Neuronal stem cell (in vitro differentiated cells): Measurements from ENCODE around the gene FXN.

Source experiments
- DNase-seq: peaks from one replicate; pipeline ENCODE4 v3.0.0-alpha.2; 2013; ENCODE audit warnings: low spot score
- H2AFZ ChIP-seq: one replicate; pipeline ENCODE4 v1.6.1; 2013; ENCODE audit warnings: mild to moderate bottlenecking, low read length, inconsistent platforms
- H2AK5ac ChIP-seq: 2 replicates; pipeline ENCODE4 v1.6.1; 2013; ENCODE audit warnings: low read depth, mild to moderate bottlenecking, inconsistent platforms, low read length, moderate library complexity, mixed read lengths
- H2BK120ac ChIP-seq: 2 replicates; pipeline ENCODE4 v1.6.1; 2013; ENCODE audit warnings: low read depth, mild to moderate bottlenecking, inconsistent platforms, low read length, moderate library complexity, mixed read lengths
- H2BK12ac ChIP-seq: one replicate; pipeline ENCODE4 v1.6.1; 2013; ENCODE audit warnings: low read length, inconsistent platforms
- H2BK15ac ChIP-seq: 2 replicates; pipeline ENCODE4 v1.6.1; 2013; ENCODE audit warnings: mild to moderate bottlenecking, low read length, inconsistent platforms, mixed read lengths
- H2BK5ac ChIP-seq: one replicate; pipeline ENCODE4 v1.6.1; 2013; ENCODE audit warnings: inconsistent platforms, mild to moderate bottlenecking, low read length, moderate library complexity
- H3K14ac ChIP-seq: one replicate; pipeline ENCODE4 v1.6.1; 2013; ENCODE audit warnings: low read length, inconsistent platforms
- H3K18ac ChIP-seq: 2 replicates; pipeline ENCODE4 v1.6.1; 2013; ENCODE audit warnings: low read length, inconsistent platforms
- H3K23ac ChIP-seq: 2 replicates; pipeline ENCODE4 v1.6.1; 2013; ENCODE audit warnings: low read depth, mild to moderate bottlenecking, mixed read lengths, low read length, inconsistent platforms; ENCODE audit not compliant: poor library complexity
- H3K27ac ChIP-seq: replicated peaks from 3 replicates; pipeline ENCODE4 v1.5.1; 2013; ENCODE audit warnings: low read length, inconsistent platforms
- H3K27me3 ChIP-seq, 3 experiments: 2 replicates each; pipeline ENCODE4 v1.6.1; 2013; ENCODE audit warnings: low read length in 3 of 3, mild to moderate bottlenecking in 2 of 3, inconsistent platforms in 1 of 3, low read depth in 1 of 3, mixed read lengths in 1 of 3, moderate library complexity in 1 of 3; ENCODE audit not compliant: control insufficient read depth in 3 of 3, insufficient read depth in 3 of 3
- H3K36me3 ChIP-seq, 2 donors: replicated peaks in 1 of 2; 2 replicates each; pipeline ENCODE4 v1.6.1; 2013; ENCODE audit warnings: low read length in 2 of 2; ENCODE audit not compliant: control insufficient read depth in 2 of 2, insufficient read depth in 2 of 2
- H3K4ac ChIP-seq: 2 replicates; pipeline ENCODE4 v1.6.1; 2013; ENCODE audit warnings: inconsistent platforms, mild to moderate bottlenecking, low read length, moderate library complexity
- H3K4me1 ChIP-seq, 2 donors: 1 replicate in 1 of 2; 2 replicates in 1 of 2; pipeline ENCODE4 v1.6.1; 2013; ENCODE audit warnings: low read length in 2 of 2, low read depth in 1 of 2; ENCODE audit not compliant: control insufficient read depth in 2 of 2, insufficient read depth in 1 of 2
- H3K4me2 ChIP-seq: one replicate; pipeline ENCODE4 v1.6.1; 2013; ENCODE audit warnings: mild to moderate bottlenecking, low read length, inconsistent platforms; ENCODE audit not compliant: insufficient read depth, poor library complexity, severe bottlenecking
- H3K4me3 ChIP-seq, 2 donors: 2 replicates each; pipeline ENCODE4 v1.5.1; 2013; ENCODE audit warnings: low read length in 2 of 2, mild to moderate bottlenecking in 2 of 2, inconsistent platforms in 1 of 2, moderate library complexity in 1 of 2
- H3K79me1 ChIP-seq: one replicate; pipeline ENCODE4 v1.6.1; 2013; ENCODE audit warnings: low read depth, mild to moderate bottlenecking, inconsistent platforms, low read length, moderate library complexity
- H3K9ac ChIP-seq: one replicate; pipeline ENCODE4 v1.6.1; 2013; ENCODE audit warnings: mild to moderate bottlenecking, low read depth, low read length, inconsistent platforms; ENCODE audit not compliant: poor library complexity
- H3K9me3 ChIP-seq, 2 donors: replicated peaks in 1 of 2; 2 replicates each; pipeline versions ENCODE3 to v1.6.1; 2013; ENCODE audit warnings: low read length in 2 of 2, mild to moderate bottlenecking in 2 of 2, inconsistent platforms in 1 of 2, low read depth in 1 of 2, mixed read lengths in 1 of 2, moderate library complexity in 1 of 2; ENCODE audit not compliant: control insufficient read depth in 2 of 2, insufficient read depth in 1 of 2
- H4K8ac ChIP-seq: one replicate; pipeline ENCODE4 v1.6.1; 2013; ENCODE audit warnings: low read depth, mild to moderate bottlenecking, inconsistent platforms, low read length, moderate library complexity
- H4K91ac ChIP-seq: one replicate; pipeline ENCODE4 v1.6.1; 2013; ENCODE audit warnings: low read length, low read depth, mild to moderate bottlenecking, inconsistent platforms; ENCODE audit not compliant: poor library complexity
- WGBS, 2 donors: extraction: QIAGEN DNeasy Blood & Tissue Kit; methylation state at CpG; one replicate each; pipeline ENCODE4 v1.1.7; 2013; ENCODE audit warnings: missing lambda C conversion rate in 2 of 2, mixed read lengths in 1 of 2; ENCODE audit not compliant: insufficient read length in 2 of 2, insufficient replicate concordance in 1 of 2; ENCODE audit errors: extremely low coverage in 2 of 2; 5-methylcytosine and 5-hydroxymethylcytosine counted together

FXN gene

DNA sequence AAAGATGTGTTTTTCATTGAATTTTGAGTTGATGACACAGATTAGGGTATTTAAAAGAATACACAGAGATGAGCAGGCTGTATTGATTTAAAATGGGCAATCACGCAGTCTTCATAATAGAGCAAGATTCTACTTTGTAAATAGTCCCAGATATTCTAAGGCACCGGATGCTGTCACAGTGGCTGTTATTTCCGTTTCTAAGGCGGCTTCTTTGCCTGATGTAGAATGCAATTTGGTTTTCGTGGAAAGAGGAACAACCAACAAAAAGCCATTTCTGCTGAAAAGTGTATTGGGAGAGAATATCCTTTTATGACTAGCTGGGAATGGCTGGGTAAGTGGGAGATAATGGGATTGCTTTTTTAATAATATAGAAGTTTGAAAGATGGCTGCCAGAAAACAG, 39.1 kb upstream of the FXN start:
- Histone ChIP-seq H4K8ac (no peak overlapping the region), H3K4me1 (peaks cover 0 to 15% of the 10 kb centered on the region in 2 donors), H3K4ac (no peak overlapping the region), H3K4me3 (no peak overlapping the region), H3K18ac (no peak overlapping the region), H3K27ac (peak overlapping the region; percentile 83), H2BK15ac (no peak overlapping the region), H3K14ac (no peak overlapping the region), H2AFZ (no peak overlapping the region), H3K9me3 (no peaks in the 10 kb centered on the region), H2BK12ac (no peak overlapping the region), H2AK5ac (no peak overlapping the region), H2BK5ac (no peak overlapping the region), H3K79me1 (no peaks in the 10 kb centered on the region), H4K91ac (no peak overlapping the region), H3K9ac (no peak overlapping the region), H3K36me3 (peaks cover 0 to 70% of the 10 kb centered on the region in 2 donors), H3K4me2 (no peak overlapping the region), H3K23ac (no peak overlapping the region), H2BK120ac (no peak overlapping the region), H3K27me3 (no peaks in the 10 kb centered on the region)
- no peak for DNase-seq
- WGBS, 2 donors: no CpG with 5 or more reads among the region's 5 CpGs

DNA sequence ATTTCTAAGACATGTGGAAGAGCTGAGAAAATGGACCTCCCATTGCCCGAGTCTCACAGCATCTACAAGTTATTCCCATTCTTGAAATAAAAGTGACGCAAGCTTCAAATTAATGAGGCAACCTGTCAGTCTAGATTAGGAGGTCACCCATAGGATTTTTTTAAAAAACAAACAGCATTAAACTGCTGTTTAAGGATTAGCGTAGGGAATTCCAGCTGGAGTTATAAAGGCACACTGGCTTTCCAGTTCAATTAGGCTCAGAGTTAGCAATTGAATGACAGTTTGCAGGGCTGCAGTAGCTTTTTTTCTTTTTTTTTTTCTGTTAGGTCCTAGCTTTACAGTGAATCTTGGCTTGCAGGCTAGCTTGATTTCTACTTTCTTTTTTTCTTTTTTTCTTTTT, 37.9 kb upstream of the FXN start:
- DNase-seq: peak; percentile 58
- no CpG with 5 or more reads among the region's 3 CpGs for WGBS, 2 donors
- H3K4me2 ChIP-seq: no peak overlapping the region

DNA sequence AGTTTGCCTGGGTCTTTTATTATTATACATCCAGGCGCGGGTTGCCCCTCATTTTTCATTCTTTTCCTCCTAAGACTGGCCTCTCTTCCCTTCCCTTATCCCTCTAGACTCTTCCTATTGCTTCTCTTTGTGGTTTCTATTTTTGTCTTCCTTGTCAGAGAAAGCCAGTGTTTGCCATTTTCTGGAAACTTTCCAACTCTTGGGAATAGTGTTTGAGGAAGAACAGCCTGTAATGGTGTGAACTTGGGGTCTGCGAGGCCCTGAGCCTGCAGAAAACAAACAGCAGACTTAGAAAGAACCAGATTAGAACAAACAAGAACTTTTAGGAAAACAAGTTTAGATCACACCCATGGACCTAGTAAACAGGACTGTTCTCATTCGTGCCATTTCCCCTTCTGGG, 37.2 kb upstream of the FXN start:
- H3K36me3 ChIP-seq: peaks cover 0 to 70% of the 10 kb centered on the region in 2 donors
- no peak for DNase-seq
- no peak overlapping the region for H2BK120ac ChIP-seq
- no peaks in the 10 kb centered on the region for H3K9me3 ChIP-seq
- no peak overlapping the region for H3K4me3 ChIP-seq
- H3K4me1 ChIP-seq: peaks cover 0 to 19% of the 10 kb centered on the region in 2 donors
- H3K9ac ChIP-seq: no peak overlapping the region
- no peak overlapping the region for H4K8ac ChIP-seq
- H3K4ac ChIP-seq: no peak overlapping the region
- no peak overlapping the region for H3K4me2 ChIP-seq
- H3K23ac ChIP-seq: no peak overlapping the region
- H2AK5ac ChIP-seq: no peak overlapping the region
- no peaks in the 10 kb centered on the region for H3K79me1 ChIP-seq
- peak overlapping the region; percentile 83 for H3K27ac ChIP-seq
- H3K14ac ChIP-seq: no peak overlapping the region
- H3K18ac ChIP-seq: peak overlapping the region; percentile 58
- WGBS, 2 donors: no CpG with 5 or more reads among the region's 4 CpGs
- no peak overlapping the region for H2AFZ ChIP-seq
- H4K91ac ChIP-seq: no peak overlapping the region
- peak overlapping the region; percentile 76 for H2BK5ac ChIP-seq
- H2BK15ac ChIP-seq: no peak overlapping the region
- no peaks in the 10 kb centered on the region for H3K27me3 ChIP-seq
- H2BK12ac ChIP-seq: no peak overlapping the region

More for the DNA sequence above, 37.9 kb upstream of the FXN start:
- H3K36me3 ChIP-seq: peaks cover 0 to 70% of the 10 kb centered on the region in 2 donors
- no peak overlapping the region for H3K14ac ChIP-seq
- no peaks in the 10 kb centered on the region for H3K79me1 ChIP-seq
- H3K4me3 ChIP-seq: no peak overlapping the region
- no peaks in the 10 kb centered on the region for H3K27me3 ChIP-seq
- H2BK15ac ChIP-seq: no peak overlapping the region
- H3K9ac ChIP-seq: no peak overlapping the region
- no peak overlapping the region for H2BK5ac ChIP-seq
- H3K23ac ChIP-seq: no peak overlapping the region
- peaks cover 0 to 15% of the 10 kb centered on the region in 2 donors for H3K4me1 ChIP-seq
- no peak overlapping the region for H4K91ac ChIP-seq
- H3K18ac ChIP-seq: no peak overlapping the region
- H3K27ac ChIP-seq: peak overlapping the region; percentile 83
- no peak overlapping the region for H2AFZ ChIP-seq
- no peaks in the 10 kb centered on the region for H3K9me3 ChIP-seq
- H2AK5ac ChIP-seq: no peak overlapping the region
- H3K4ac ChIP-seq: no peak overlapping the region
- H2BK120ac ChIP-seq: no peak overlapping the region
- H2BK12ac ChIP-seq: no peak overlapping the region
- no peak overlapping the region for H4K8ac ChIP-seq

DNA sequence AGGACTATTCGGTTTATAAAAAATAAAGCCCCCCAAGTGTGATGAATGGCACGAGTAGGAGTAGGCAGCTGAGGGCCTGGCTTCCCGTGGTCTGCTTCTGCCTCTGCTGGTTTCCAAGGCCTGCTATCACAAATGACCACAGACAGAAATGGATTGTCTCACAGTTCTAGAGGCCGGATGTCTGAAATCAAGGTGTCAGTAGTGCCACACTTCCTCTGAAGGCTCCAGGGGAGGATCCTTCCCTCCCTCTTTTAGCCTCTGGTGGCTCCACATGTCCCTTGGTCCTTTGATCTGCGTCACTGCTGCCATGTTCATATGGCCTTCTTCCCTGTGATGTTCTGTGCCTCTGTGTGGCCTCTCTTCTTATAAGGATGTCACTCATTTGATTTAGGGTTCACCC, 36.7 kb upstream of the FXN start:
- no peaks in the 10 kb centered on the region for H3K9me3 ChIP-seq
- no peak overlapping the region for H3K4ac ChIP-seq
- H3K4me2 ChIP-seq: no peak overlapping the region
- H3K23ac ChIP-seq: no peak overlapping the region
- H3K27me3 ChIP-seq: no peaks in the 10 kb centered on the region
- peaks cover 0 to 70% of the 10 kb centered on the region in 2 donors for H3K36me3 ChIP-seq
- H3K18ac ChIP-seq: peak overlapping the region; percentile 58
- peak overlapping the region; percentile 83 for H3K27ac ChIP-seq
- H2BK12ac ChIP-seq: no peak overlapping the region
- no peak overlapping the region for H3K4me3 ChIP-seq
- no peak overlapping the region for H4K8ac ChIP-seq
- no peak overlapping the region for H3K14ac ChIP-seq
- no peak for DNase-seq
- peaks cover 0 to 20% of the 10 kb centered on the region in 2 donors for H3K4me1 ChIP-seq
- H4K91ac ChIP-seq: no peak overlapping the region
- peak overlapping the region; percentile 76 for H2BK5ac ChIP-seq
- no CpG with 5 or more reads among the region's 5 CpGs for WGBS, 2 donors
- no peak overlapping the region for H3K9ac ChIP-seq
- H2AK5ac ChIP-seq: no peak overlapping the region
- no peaks in the 10 kb centered on the region for H3K79me1 ChIP-seq
- H2AFZ ChIP-seq: no peak overlapping the region
- no peak overlapping the region for H2BK120ac ChIP-seq
- no peak overlapping the region for H2BK15ac ChIP-seq
